Measurements from ENCODE around the gene STARD9. TPM values are rescaled to one million over a fixed set of nuclear protein-coding genes. Genes with fewer than 3 reads are reported as not detected.

Gene STARD9
- polyA plus RNA-seq, 1 donor (not counting 4 experiments of a cell fraction or from before 2014, with no cell fraction given), result 0.76 TPM

GRCh38 chr15:42672444-42672843 lies 97.0 kb downstream of the STARD9 start:
- H3K36me3 ChIP-seq (ENCODE audit: control insufficient read depth in 2 of 2, extremely low read depth in 1 of 2, insufficient read depth in 2 of 2, low read length in 2 of 2), result peaks cover 0 to 4% of the 10 kb centered on the region in 2 experiments
- no peak overlapping the region for H3K4me2 ChIP-seq (ENCODE audit: control insufficient read depth, extremely low read depth, insufficient read depth, low read depth, low read length)
- no peak for FAIRE-seq
- DNase-seq (ENCODE audit: low read depth, low spot score), result no peak
- no peak overlapping the region for H2AFZ ChIP-seq (ENCODE audit: control insufficient read depth, low read length)
- H3K9me1 ChIP-seq (ENCODE audit: control insufficient read depth, extremely low read depth, insufficient read depth, low read length), result no peaks in the 10 kb centered on the region
- H3K4me1 ChIP-seq (ENCODE audit: control insufficient read depth, extremely low read depth, insufficient read depth, low read length), result peaks cover 11% of the 10 kb centered on the region
- dilution Hi-C loops (cut with MboI; ENCODE audit: extremely low pct_ligation_motif_present, low sequenced_read_pairs), result no loop called here
- H4K20me1 ChIP-seq (ENCODE audit: control insufficient read depth, extremely low read depth, insufficient read depth, low read length), result no peaks in the 10 kb centered on the region
- H3K79me2 ChIP-seq (ENCODE audit: control insufficient read depth, insufficient read depth, low read length), result no peaks in the 10 kb centered on the region
- H3K9ac ChIP-seq (ENCODE audit: control insufficient read depth, extremely low read depth, insufficient read depth, low read length), result no peak overlapping the region
- no peaks in the 10 kb centered on the region for H3K9me3 ChIP-seq (ENCODE audit: control insufficient read depth, low read depth, low read length)
- H3K27ac ChIP-seq (ENCODE audit: control insufficient read depth, insufficient read depth, low read length), result no peak overlapping the region
- no peak overlapping the region for H3K4me3 ChIP-seq (ENCODE audit: control insufficient read depth in 2 of 3, extremely low read depth in 1 of 3, insufficient read depth in 2 of 3, low read depth in 1 of 3, low read length in 3 of 3)
- no peak for TF ChIP-seq CTCF (optimal IDR thresholded peaks at IDR 0.05 in 1 of 3, IDR thresholded peaks at IDR 0.05 in 1 of 3, conservative IDR thresholded peaks at IDR 0.05 in 1 of 3; ENCODE audit: extremely low read depth in 1 of 3, insufficient read depth in 2 of 3, low read length in 3 of 3)
- no peak for TF ChIP-seq EZH2 (IDR thresholded peaks at IDR 0.05; ENCODE audit: low read length)
- no peaks in the 10 kb centered on the region for H3K27me3 ChIP-seq (ENCODE audit: control insufficient read depth, extremely low read depth, insufficient read depth, low read length)

- Histone ChIP-seq H3K79me2 (ENCODE audit: control insufficient read depth, insufficient read depth, low read length) (no peaks in the 10 kb centered on the region), H3K4me2 (ENCODE audit: control insufficient read depth, extremely low read depth, insufficient read depth, low read depth, low read length) (no peak overlapping the region), H3K4me1 (ENCODE audit: control insufficient read depth, extremely low read depth, insufficient read depth, low read length) (peaks cover 21% of the 10 kb centered on the region), H3K9ac (ENCODE audit: control insufficient read depth, extremely low read depth, insufficient read depth, low read length) (no peak overlapping the region), H3K27ac (ENCODE audit: control insufficient read depth, insufficient read depth, low read length) (no peak overlapping the region), H3K27me3 (ENCODE audit: control insufficient read depth, extremely low read depth, insufficient read depth, low read length) (no peaks in the 10 kb centered on the region), H4K20me1 (ENCODE audit: control insufficient read depth, extremely low read depth, insufficient read depth, low read length) (peaks cover 2% of the 10 kb centered on the region), H3K9me3 (ENCODE audit: control insufficient read depth, low read depth, low read length) (no peaks in the 10 kb centered on the region), H3K36me3 (ENCODE audit: control insufficient read depth in 2 of 2, extremely low read depth in 1 of 2, insufficient read depth in 2 of 2, low read length in 2 of 2) (peaks cover 0 to 2% of the 10 kb centered on the region in 2 experiments), H2AFZ (ENCODE audit: control insufficient read depth, low read length) (no peak overlapping the region), H3K4me3 (ENCODE audit: control insufficient read depth in 2 of 3, extremely low read depth in 1 of 3, insufficient read depth in 2 of 3, low read depth in 1 of 3, low read length in 3 of 3) (no peak overlapping the region), H3K9me1 (ENCODE audit: control insufficient read depth, extremely low read depth, insufficient read depth, low read length) (no peaks in the 10 kb centered on the region)
- DNase-seq (ENCODE audit: low read depth, low spot score), result no peak
- TF ChIP-seq EZH2 (IDR thresholded peaks at IDR 0.05; ENCODE audit: low read length) (no peak), CTCF (optimal IDR thresholded peaks at IDR 0.05 in 1 of 3, IDR thresholded peaks at IDR 0.05 in 1 of 3, conservative IDR thresholded peaks at IDR 0.05 in 1 of 3; ENCODE audit: extremely low read depth in 1 of 3, insufficient read depth in 2 of 3, low read length in 3 of 3) (no peak)
- dilution Hi-C loops (cut with MboI; ENCODE audit: extremely low pct_ligation_motif_present, low sequenced_read_pairs), result no loop called here
- no peak for FAIRE-seq
These were observed 99.1 kb downstream of the STARD9 start for GRCh38 chr15:42674472-42674871.

Data from keratinocyte (primary cell).